NB4 (cell line): Measurements from ENCODE around the gene ALKBH3.

Source experiments
- DNase-seq: peaks from one replicate; pipeline ENCODE4 v3.0.0; 2010; ENCODE audit warnings: low read depth
- H3K4me3 ChIP-seq: one replicate; pipeline ENCODE4 v1.5.1; 2011; ENCODE audit warnings: mild to moderate bottlenecking, low read depth, low read length, moderate library complexity
- CTCF ChIP-seq: IDR thresholded peaks from one replicate; pipeline ENCODE4 v1.5.1; 2012; ENCODE audit warnings: low read depth, low read length
- MAX ChIP-seq: IDR thresholded peaks from 2 replicates; pipeline ENCODE4 v1.6.1; 2011; ENCODE audit warnings: low read depth, low read length
- MYC ChIP-seq: IDR thresholded peaks from 2 replicates; pipeline ENCODE4 v1.6.1; 2011; ENCODE audit warnings: low read depth, low read length
- POLR2A ChIP-seq: IDR thresholded peaks from 2 replicates; pipeline ENCODE4 v1.6.1; 2011; ENCODE audit warnings: mild to moderate bottlenecking; ENCODE audit not compliant: insufficient read length; ENCODE audit errors: extremely low read depth

Gene ALKBH3

GRCh38 chr11:43871051-43871450, 9.6 kb upstream of the ALKBH3 start:
- no peak overlapping the region for H3K4me3 ChIP-seq
- no peak for TF ChIP-seq CTCF
- no peak for TF ChIP-seq MYC
- no peak for TF ChIP-seq MAX
- TF ChIP-seq POLR2A, result no peak
- DNase-seq, result no peak

- H3K4me3 ChIP-seq, result no peak overlapping the region
- no peak for DNase-seq
- no peak for TF ChIP-seq MAX
- no peak for TF ChIP-seq POLR2A
- TF ChIP-seq CTCF, result no peak
- no peak for TF ChIP-seq MYC
Observed at GRCh38 chr11:43872995-43873394, 7.6 kb upstream of the ALKBH3 start.

- no peak overlapping the region for H3K4me3 ChIP-seq
- TF ChIP-seq MAX, result no peak
- DNase-seq, result no peak
Observed at GRCh38 chr11:43874078-43874477, 6.6 kb upstream of the ALKBH3 start.

GRCh38 chr11:43874738-43875137, 5.9 kb upstream of the ALKBH3 start:
- H3K4me3 ChIP-seq, result no peak overlapping the region
- TF ChIP-seq CTCF, result no peak
- no peak for TF ChIP-seq MAX
- no peak for TF ChIP-seq MYC
- DNase-seq, result no peak

- no peak for DNase-seq
- H3K4me3 ChIP-seq, result peak overlapping the region; percentile 44
- no peak for TF ChIP-seq MAX
- TF ChIP-seq MYC, result no peak
Observed at GRCh38 chr11:43879789-43880639, 617 bp upstream of the ALKBH3 start.

GRCh38 chr11:43892851-43893250, 12.2 kb downstream of the ALKBH3 start:
- no peak overlapping the region for H3K4me3 ChIP-seq
- no peak for DNase-seq
- TF ChIP-seq MAX, result no peak
- no peak for TF ChIP-seq CTCF
- no peak for TF ChIP-seq MYC
- no peak for TF ChIP-seq POLR2A

- H3K4me3 ChIP-seq, result no peak overlapping the region
- TF ChIP-seq MYC (no peak), MAX (no peak), CTCF (no peak), POLR2A (no peak)
- no peak for DNase-seq
Observed at GRCh38 chr11:43894546-43894945, 13.9 kb downstream of the ALKBH3 start.
